Muscle layer of duodenum (tissue), 2 donors: ENCODE measurements around the gene CHST14.
"Not testable (repeated sequence)": the region's sequence is repeated elsewhere in the genome, so short reads cannot be mapped to it uniquely, and the experiment has no call there.

ENCODE experiments used
- H3K27ac ChIP-seq: one replicate; pipeline ENCODE4 v1.7.0; 2013; ENCODE audit warnings: mild to moderate bottlenecking, low read length
- H3K27me3 ChIP-seq: one replicate; pipeline ENCODE4 v1.7.0; 2013; ENCODE audit warnings: low read depth, mild to moderate bottlenecking, control low read depth, low read length
- H3K36me3 ChIP-seq, 2 donors: one replicate each; pipeline ENCODE4 v1.7.0; 2013; ENCODE audit warnings: low read length in 2 of 2, control low read depth in 1 of 2, mild to moderate bottlenecking in 1 of 2; ENCODE audit not compliant: insufficient read depth in 2 of 2, control insufficient read depth in 1 of 2
- H3K4me1 ChIP-seq, 2 donors: one replicate each; pipeline ENCODE4 v1.7.0; 2013; ENCODE audit warnings: low read length in 2 of 2, mild to moderate bottlenecking in 2 of 2, control low read depth in 1 of 2, moderate library complexity in 1 of 2; ENCODE audit not compliant: insufficient read depth in 2 of 2, control insufficient read depth in 1 of 2
- H3K4me3 ChIP-seq, 2 donors: one replicate each; pipeline ENCODE4 v1.7.0; 2013; ENCODE audit warnings: low read length in 2 of 2, low read depth in 1 of 2, mild to moderate bottlenecking in 1 of 2
- H3K9me3 ChIP-seq, 2 donors: one replicate each; pipeline ENCODE4 v1.7.0; 2013; ENCODE audit warnings: low read length in 2 of 2, control low read depth in 1 of 2, mild to moderate bottlenecking in 1 of 2; ENCODE audit not compliant: control insufficient read depth in 1 of 2
- donor health status: healthy.

Gene CHST14

DNA sequence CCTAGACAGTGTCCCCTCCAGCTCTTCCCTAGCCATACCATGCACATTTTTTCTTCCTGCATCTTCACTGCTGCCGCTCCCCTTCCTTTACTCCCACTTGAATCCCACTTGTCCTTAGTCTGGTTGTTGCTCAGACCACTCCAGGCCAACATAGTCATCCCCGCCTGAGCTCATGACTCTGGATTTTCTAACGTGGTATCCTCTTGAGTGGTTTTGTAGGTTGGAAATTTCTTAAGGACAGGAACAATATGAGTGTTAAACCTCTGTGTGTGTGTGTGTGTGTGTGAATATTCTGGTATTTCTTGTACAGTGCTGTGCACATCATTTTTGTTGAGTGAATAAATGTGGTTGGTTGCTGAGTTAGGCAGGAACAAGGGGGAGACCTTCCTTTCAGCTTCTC, 26.9 kb upstream of the CHST14 start:
- H3K27ac ChIP-seq: no peak overlapping the region
- no peak overlapping the region for H3K4me3 ChIP-seq
- H3K4me1 ChIP-seq: peaks cover 18 to 43% of the 10 kb centered on the region in 2 donors
- H3K36me3 ChIP-seq: no peaks in the 10 kb centered on the region
- H3K9me3 ChIP-seq: no peaks in the 10 kb centered on the region
- H3K27me3 ChIP-seq: no peaks in the 10 kb centered on the region

DNA sequence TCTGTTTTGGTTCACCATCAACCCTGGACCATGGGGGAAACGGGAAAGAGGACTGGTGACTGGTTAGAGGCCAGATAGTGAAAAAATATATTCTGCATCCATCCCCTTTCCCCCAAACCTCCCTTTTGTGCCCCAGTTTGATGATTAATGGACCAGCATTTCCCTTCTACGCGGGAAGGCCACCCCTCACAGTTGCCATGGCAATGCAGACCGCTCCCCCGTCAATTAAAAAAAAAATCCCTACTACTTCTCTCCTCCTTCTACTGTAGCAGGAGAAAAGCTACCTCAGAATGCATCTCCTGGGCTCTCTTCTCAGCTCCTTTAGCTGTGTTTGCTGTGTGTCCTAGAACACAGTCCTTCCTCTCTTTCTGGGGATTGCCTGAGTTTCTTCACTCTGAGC, 26.0 kb upstream of the CHST14 start:
- Histone ChIP-seq H3K4me3 (no peak overlapping the region), H3K27ac (no peak overlapping the region), H3K9me3 (no peaks in the 10 kb centered on the region), H3K4me1 (peaks cover 18 to 38% of the 10 kb centered on the region in 2 donors), H3K36me3 (no peaks in the 10 kb centered on the region), H3K27me3 (no peaks in the 10 kb centered on the region)

DNA sequence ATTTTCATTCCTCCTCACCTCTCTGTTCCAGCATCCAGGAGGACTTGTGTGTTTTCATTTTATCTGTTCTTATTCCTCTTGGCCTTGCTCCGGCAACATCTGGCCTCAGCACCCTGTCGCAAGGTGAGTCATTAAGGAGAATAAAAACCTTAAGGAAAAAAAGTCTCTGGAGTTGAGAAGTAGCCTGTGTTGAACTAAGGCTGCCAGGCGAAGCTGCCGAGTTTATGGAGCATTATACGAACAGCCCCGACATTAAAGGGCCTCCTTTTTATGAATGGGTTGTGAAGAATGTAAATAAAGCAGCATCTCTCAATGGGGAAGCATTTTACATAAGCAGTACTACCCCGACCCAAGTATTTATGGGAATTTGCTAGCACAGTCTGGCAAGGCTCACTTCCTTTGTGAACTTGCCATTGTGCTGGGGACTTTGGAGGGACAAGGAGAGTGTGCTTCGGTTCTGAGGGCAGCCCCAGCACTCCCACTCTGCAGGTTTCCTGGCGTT, 25.3 kb upstream of the CHST14 start:
- Histone ChIP-seq H3K27ac (no peak overlapping the region), H3K4me3 (no peak overlapping the region), H3K4me1 (peaks cover 18 to 35% of the 10 kb centered on the region in 2 donors), H3K9me3 (no peaks in the 10 kb centered on the region), H3K27me3 (no peaks in the 10 kb centered on the region), H3K36me3 (no peaks in the 10 kb centered on the region)

DNA sequence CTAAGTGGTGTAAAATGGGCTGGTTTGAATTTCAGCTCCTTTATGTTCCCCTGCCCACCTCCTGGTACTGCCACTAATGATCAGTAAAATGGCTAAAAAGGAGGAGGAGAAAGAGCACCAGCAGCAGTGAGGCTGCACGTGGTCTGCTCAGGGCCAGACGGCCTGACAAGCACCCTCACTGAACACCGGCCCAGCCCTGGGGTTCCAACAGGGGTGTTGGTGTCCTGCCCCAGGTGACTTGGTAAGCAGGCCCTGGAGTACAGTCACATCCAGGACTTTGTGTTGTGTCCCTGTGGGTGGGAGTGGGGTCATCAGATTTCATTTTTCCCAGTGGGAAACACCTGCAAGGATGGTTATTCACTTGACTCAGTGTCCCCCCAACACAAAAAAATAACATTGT, 24.6 kb upstream of the CHST14 start:
- Histone ChIP-seq H3K4me3 (no peak overlapping the region), H3K27me3 (no peaks in the 10 kb centered on the region), H3K4me1 (peaks cover 18 to 35% of the 10 kb centered on the region in 2 donors), H3K36me3 (no peaks in the 10 kb centered on the region), H3K27ac (no peak overlapping the region), H3K9me3 (no peaks in the 10 kb centered on the region)

DNA sequence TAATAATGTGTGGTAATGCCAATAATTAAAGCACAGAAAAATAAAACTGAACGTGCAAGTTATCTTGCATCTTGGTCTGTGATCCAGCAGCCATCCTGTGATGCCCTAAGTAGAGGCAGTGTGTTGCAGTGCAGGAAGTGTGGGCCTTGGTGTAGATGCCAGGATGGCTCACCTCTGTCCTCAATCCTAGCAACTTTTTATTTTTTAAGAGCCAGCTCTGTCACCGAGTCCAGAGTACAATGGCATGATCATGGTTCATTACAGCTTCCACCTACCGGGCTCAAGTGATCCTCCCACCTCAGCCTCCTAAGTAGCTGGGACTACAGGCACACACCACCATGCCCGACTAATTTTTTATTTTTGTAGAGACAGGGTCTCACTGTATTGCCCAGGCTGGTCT, 22.4 kb upstream of the CHST14 start:
- Histone ChIP-seq H3K27ac (no peak overlapping the region), H3K4me3 (no peak overlapping the region), H3K36me3 (no peaks in the 10 kb centered on the region), H3K4me1 (peaks cover 19 to 31% of the 10 kb centered on the region in 2 donors), H3K27me3 (no peaks in the 10 kb centered on the region), H3K9me3 (no peaks in the 10 kb centered on the region)

DNA sequence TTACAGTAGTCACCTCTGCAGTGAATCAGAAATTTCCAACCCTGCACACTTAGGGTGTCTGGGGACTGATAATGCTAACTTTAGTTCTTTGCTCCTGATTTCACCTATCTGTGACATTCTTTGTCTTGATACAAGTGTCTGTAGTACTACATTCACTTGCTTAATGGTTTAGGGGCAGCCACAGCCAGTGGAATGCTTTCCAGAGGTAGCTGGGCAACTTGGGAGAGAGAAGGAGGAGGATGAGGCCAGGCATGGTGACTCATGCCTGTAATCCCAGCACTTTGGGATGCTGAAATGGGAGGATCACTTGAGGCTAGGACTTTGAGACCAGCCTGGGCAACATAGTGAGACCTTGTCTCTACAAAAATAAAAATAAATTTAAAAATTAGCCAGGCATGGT, 21.5 kb upstream of the CHST14 start:
- no peaks in the 10 kb centered on the region for H3K27me3 ChIP-seq
- H3K27ac ChIP-seq: no peak overlapping the region
- no peaks in the 10 kb centered on the region for H3K36me3 ChIP-seq
- no peaks in the 10 kb centered on the region for H3K9me3 ChIP-seq
- H3K4me3 ChIP-seq: no peak overlapping the region
- H3K4me1 ChIP-seq: peaks cover 19 to 25% of the 10 kb centered on the region in 2 donors

DNA sequence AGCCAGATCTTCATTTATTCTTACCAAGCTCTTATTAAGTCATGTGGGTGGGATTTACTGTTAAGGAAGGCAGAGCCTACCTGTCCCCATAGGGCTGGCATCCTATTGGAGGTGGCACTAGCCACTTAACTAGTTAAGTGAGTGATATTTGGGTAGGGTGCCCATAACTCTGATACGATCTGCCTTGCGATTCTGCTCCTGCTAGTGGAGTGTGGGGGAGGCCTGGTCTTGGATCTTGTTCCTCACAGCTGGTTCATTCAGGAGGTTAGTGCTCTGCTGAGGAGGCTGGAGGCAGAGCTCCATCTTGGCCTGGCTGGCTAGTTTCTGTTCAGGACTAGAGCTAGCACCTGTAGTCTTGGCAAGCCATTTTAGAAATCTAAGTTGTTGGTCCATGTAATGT, 20.7 kb upstream of the CHST14 start:
- no peak overlapping the region for H3K4me3 ChIP-seq
- peaks cover 21 to 25% of the 10 kb centered on the region in 2 donors for H3K4me1 ChIP-seq

DNA sequence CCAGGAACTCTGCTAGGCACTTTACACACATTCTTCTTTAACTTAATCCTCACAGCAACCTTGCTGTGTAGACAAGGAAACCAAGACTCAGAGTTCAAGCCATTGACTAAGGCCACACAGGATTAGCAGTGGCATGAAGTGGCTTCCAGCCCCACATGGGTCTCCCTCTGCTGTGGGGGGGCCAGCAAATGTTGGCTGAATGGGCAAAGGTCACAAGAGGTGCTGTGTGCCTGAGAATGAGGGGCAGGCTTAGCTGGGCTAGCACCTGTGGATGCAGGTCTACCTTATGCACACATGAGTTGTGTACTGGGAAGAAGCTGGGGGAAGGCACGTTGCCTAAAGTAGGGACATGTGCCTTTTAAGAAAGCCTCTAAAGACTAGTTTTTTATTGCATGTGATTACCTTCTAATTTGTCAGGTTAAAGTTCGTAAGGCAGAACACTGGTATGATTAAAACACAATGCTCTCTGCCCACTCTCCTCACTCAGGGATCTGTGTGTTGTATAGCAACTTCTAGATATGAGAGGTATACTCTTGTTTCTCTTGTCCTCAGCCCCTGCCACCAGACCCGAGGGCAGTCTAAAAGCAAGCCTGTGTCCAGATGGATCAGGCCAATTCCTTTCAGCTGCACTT, 19.1 kb upstream of the CHST14 start:
- no peak overlapping the region for H3K27ac ChIP-seq

More for the DNA sequence above, 20.7 kb upstream of the CHST14 start:
- H3K36me3 ChIP-seq: no peaks in the 10 kb centered on the region
- H3K27ac ChIP-seq: no peak overlapping the region
- no peaks in the 10 kb centered on the region for H3K27me3 ChIP-seq
- H3K9me3 ChIP-seq: no peaks in the 10 kb centered on the region

DNA sequence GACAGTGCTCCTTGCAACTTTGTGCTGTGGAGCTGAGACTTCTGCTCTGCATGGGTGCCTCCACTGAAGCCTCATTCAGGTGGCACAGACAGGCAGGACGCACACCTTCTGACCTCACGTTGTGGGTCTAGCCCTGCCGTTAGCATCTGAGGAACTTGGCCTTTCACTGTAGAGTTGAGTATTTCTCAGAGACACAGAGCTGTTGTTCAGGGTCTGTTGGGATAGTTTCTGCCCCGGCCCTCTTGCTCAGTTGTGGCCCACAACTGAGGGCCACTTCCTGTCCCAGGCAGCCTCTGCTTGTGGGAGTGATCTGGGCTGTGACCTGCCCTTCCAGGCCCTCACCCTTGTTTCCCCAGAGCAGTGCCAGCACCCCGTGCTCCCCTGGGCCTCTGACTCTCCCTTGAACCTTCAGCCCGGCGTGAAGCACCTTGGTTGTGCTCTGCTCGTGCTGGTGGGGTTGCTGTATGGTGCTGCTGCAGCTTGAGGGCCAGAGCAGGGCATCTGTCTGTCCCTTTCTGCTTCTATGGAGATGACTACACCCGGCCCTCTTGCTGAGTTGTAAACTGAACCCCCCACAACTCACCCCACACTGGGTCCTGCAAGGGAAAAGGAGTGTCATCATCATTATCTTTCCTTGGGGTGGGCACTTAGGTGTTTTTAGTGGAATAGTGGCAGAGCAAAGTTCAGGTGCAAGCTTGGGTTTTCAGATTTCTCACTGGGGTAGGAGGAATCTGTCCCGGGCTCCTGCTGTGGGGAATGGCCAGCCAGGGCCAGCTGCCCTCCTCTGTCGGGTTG, 18.3 kb upstream of the CHST14 start:
- Histone ChIP-seq H3K36me3 (no peaks in the 10 kb centered on the region), H3K4me1 (peaks cover 13 to 21% of the 10 kb centered on the region in 2 donors), H3K27me3 (no peaks in the 10 kb centered on the region), H3K9me3 (no peaks in the 10 kb centered on the region), H3K27ac (no peak overlapping the region), H3K4me3 (no peak overlapping the region)

More for the DNA sequence above, 19.1 kb upstream of the CHST14 start:
- Histone ChIP-seq H3K36me3 (no peaks in the 10 kb centered on the region), H3K4me3 (no peak overlapping the region), H3K27me3 (no peaks in the 10 kb centered on the region), H3K9me3 (no peaks in the 10 kb centered on the region), H3K4me1 (peaks cover 13 to 21% of the 10 kb centered on the region in 2 donors)

DNA sequence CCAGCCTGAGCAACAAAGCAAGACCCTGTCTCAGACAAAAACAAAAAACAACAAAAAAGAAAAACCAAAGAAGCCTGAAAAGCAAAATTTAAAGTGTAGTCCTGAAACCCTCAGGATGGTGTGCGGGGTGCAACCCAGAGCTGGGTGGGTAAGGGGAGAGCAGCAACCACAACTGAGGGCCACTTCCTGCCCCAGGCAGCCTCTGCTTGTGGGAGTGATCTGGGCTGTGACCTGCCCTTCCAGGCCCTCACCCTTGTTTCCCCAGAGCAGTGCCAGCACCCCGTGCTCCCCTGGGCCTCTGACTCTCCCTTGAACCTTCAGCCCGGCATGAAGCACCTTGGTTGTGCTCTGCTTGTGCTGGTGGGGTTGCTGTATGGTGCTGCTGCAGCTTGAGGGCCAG, 16.8 kb upstream of the CHST14 start:
- not testable (repeated sequence) for H3K36me3 ChIP-seq, H3K27ac ChIP-seq, H3K4me3 ChIP-seq, H3K9me3 ChIP-seq, H3K27me3 ChIP-seq
- H3K4me1 ChIP-seq: peaks cover 13 to 21% of the 10 kb centered on the region in 2 donors

DNA sequence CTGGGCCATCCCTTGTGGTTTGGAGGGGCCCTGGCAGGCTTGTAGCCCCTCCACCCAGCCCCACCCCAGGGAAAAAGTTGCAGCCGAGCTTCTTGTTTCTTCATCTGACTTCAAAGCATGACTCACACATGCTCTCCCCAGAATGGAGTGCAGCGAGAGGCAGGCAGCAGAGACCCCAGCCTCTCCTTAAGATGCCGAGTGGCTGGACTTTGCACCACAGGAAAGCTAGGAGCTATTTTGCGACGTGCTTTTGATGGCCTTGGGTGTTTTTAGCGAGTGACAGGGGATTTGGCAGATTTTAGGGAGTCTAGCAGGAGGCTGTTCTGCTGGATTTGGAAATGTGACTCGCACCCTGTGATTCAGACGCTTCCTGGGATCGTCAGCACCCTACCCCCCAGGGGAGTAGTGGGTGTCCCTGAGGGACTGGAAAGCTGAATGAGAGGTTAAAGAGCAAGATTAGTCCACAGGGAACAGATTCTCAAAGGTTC, 15.8 kb upstream of the CHST14 start:
- Histone ChIP-seq H3K4me1 (peaks cover 13 to 21% of the 10 kb centered on the region in 2 donors), H3K27ac (no peak overlapping the region), H3K4me3 (no peak overlapping the region), H3K36me3 (peaks cover under 1 to 16% of the 10 kb centered on the region in 2 donors), H3K9me3 (no peaks in the 10 kb centered on the region), H3K27me3 (no peaks in the 10 kb centered on the region)
